ENCODE measurements around the gene NAPEPLD.
"Not testable (repeated sequence)": the region's sequence is repeated elsewhere in the genome, so short reads cannot be mapped to it uniquely, and the experiment has no call there.

NAPEPLD gene

DNA sequence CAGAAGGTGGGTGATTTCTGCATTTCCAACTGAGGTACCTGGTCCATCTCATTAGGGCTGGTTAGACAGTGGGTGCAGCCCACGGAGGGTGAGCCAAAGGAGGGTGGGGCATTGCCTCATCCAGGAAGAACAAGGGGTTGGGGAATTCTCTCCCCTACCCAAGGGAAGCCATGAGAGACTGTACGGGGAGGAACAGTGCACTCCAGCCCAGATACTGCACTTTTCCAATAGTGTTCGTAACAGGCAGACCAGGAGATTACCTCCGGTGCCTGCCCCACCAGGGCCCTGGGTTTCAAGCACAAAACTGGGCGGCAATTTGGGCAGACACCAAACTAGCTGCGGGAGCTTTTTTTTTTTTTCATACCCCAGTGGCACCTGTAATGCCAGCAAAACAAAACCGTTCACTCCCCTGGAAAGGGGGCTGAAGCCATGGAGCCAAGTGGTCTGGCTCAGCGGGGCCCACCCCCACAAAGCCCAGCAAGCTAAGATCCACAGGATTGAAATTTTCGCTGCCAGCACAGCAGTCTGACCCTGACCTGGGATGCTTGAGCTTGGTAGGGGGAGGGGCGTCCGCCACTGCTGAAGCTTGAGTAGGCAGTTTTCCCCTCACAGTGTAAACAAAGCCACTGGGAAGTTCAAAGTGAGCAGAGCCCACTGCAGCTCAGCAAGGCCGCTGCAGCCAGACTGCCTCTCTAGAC is 42.7 kb downstream of the NAPEPLD start:
- no peak for DNase-seq

DNA sequence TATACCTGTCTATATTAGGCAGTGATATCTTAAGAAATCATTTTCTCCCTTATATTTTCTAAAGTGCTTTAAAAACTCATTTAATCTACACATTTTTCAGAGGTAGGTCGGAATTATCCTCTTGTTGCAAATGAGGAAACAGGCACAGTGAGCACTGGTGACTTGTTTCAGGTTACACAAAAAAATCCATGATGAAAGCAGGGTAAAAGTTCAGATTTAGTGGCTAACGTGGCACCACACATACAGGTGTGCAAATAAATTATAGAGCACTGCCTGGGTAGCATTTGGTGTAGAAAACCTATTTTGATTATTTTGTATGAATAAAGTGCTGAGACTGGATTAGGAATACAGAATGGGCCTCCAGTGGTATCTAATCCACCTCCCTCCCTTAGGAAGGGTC is 47.4 kb downstream of the NAPEPLD start:
- DNase-seq = no peak

- DNase-seq = no peak
These were observed 48.6 kb downstream of the NAPEPLD start for GRCh38 chr7:103100348-103100747.

- DNase-seq = no peak
These were observed 51.9 kb downstream of the NAPEPLD start for GRCh38 chr7:103097041-103097440.

GRCh38 chr7:103095558-103095957 is 53.3 kb downstream of the NAPEPLD start:
- DNase-seq = not testable (repeated sequence)

- DNase-seq = no peak
These were observed 54.8 kb downstream of the NAPEPLD start for GRCh38 chr7:103094102-103094501.

DNA sequence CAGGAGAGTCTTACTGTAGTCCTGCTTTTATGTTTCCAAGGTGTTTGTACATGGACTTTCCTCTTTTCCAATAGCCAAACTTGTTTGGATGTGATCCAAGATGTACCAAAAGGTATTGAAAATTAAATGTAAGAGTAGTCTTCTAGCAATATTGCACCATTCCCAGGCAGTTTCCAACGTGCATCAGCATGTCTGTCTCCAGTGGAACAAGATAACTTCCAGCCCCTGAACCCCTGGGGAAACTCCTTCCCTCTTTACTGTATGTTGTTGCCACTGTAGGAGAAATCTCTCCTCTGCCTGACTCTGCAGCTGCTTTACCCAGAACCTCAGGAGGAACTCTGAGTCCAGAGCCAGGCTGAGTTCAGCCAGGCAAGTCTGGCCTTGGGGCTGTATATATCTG is 55.5 kb downstream of the NAPEPLD start:
- no peak for DNase-seq

DNA sequence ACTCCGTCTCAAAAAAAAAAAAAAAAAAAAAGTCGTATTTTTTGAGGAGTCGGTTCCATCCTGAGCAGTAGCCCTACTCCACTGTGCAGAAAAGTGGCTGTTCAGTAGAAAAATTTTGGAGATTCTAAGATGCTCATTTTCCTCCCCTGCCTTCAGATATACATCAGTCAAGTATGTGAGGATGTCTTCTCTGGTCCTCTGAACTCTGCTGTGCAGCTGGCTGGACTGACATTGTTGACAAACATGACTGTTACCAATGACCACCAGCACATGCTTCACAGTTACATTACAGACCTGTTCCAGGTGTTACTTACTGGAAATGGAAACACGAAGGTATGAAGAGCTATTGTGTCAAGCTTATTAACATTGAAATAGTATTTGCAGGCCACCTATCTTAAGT is 56.6 kb downstream of the NAPEPLD start:
- not testable (repeated sequence) for DNase-seq

DNA sequence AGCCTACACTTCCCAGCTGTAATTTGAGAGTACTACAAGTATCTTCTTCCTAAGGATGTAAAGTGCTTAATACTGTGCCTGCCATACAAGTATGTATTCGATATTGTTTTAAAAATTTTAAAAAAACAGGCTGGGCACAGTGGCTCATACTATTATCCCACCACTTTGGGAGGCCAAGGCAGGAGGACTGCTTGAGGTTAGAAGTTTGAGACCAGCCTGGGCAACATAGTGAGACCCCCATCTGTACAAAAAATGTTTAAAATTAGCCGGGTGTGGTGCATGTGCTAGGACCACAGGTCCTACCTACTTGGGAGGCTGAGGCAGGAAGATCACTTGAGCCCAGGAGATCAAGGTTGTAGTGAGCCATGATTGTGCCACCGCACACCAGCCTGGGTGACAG is 65.7 kb downstream of the NAPEPLD start:
- no peak for DNase-seq

DNA sequence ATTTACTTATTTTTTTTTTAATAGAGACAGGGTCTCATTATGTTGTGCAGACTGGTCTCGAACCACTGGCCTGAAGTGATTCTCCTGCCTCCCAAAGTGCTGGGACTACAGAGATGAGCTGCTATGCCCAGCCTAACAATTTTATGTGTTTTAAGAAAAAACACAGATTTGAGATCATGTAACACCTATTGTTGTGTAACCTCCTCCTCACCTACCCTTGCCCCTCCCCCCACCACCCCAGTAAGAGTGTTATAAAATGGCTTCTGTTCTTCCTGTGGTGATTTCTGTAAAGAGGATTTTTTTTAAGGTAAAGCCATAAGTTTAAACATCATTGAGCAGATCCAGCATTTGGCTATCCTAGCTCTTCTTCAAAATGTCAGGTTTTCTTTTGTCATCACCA is 66.4 kb downstream of the NAPEPLD start:
- DNase-seq = no peak

GRCh38 chr7:103080923-103081322 is 68.0 kb downstream of the NAPEPLD start:
- no peak for DNase-seq

- no peak for DNase-seq
These were observed 69.1 kb downstream of the NAPEPLD start for GRCh38 chr7:103079836-103080235.

- DNase-seq = not testable (repeated sequence)
These were observed 70.7 kb downstream of the NAPEPLD start for GRCh38 chr7:103078226-103078625.

DNA sequence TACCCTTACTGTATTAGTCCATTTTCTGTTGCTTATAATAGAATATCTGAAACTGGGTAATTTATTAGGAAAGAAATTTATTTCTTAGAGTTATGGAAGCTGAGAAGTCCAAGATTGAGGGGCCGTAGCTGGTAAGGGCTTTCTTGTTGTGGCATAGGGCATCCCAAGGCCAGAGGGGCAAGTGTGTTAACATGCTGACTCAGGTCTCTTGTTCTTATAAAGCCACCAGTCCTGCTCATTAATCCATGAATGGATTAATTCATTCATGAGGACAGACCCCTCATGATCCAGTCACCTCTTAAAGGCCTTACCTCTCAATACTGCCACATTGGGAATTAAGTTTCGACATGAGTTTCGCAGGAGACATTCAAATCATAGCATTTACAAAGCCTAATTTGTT is 71.6 kb downstream of the NAPEPLD start:
- no peak for DNase-seq

- DNase-seq = no peak
These were observed 72.1 kb downstream of the NAPEPLD start for GRCh38 chr7:103076764-103077163.

- DNase-seq = peak; percentile 26
These were observed 73.5 kb downstream of the NAPEPLD start for GRCh38 chr7:103075337-103075918.

- DNase-seq = peak; percentile 87
These were observed 74.2 kb downstream of the NAPEPLD start, which contains the start of the genes ARMC10 and FBXL13 for GRCh38 chr7:103074519-103075336. TSS of gene ARMC10 (plus strand) at chr7:103075140. CDS start at chr7:103075273, 133 bp downstream. TSS of gene FBXL13 (minus strand) at chr7:103074796.

- DNase-seq = no peak
These were observed 74.8 kb downstream of the NAPEPLD start for GRCh38 chr7:103073989-103074518.

- no peak for DNase-seq
These were observed 77.9 kb downstream of the NAPEPLD start for GRCh38 chr7:103071000-103071399.

DNA sequence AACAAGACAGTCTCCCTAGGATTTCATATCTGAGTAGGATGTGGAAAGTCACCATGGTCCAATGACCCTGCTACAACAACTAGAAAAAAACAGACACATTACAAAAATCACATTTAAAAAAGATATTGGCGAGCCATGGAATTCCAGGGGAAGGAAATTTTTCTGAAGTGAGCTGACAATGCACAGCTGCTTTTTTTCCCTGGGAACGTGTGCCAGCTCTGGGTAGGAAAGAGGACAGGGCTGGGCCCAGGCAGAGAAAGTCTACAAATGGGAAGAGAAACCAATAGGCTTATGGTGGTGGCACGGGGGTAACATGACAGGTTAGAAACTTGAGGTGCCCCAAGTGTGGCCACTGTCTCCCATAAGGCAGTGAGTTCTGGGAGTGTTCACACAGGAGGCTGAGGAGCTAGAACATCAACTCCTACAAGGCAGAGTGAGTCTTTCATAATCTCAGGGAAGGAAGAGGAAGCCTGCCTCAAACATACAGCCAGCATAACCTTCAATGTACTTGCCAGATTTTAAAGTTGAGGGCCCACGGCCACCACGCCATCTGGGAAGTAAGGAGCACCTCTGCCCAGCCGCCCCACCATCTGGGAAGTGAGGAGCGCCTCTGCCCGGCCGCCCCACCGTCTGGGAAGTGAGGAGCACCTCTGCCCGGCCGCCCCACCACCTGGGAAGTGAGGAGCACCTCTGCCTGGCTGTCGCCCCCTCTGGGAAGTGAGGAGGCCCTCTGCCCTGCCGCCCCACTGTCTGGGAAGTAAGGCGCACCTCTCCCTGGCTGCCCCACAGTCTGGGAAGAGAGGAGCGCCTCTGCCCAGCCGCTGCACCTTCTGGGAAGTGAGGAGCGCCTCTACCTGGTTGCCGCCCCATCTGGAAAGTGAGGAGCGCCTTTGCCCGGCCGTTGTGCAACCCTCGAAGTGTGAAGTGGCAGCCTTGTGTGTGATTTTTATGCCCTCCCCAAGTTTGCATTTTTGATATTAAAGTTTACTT is 80.2 kb downstream of the NAPEPLD start:
- no peak for DNase-seq

- DNase-seq = peak; percentile 37
These were observed 83.2 kb downstream of the NAPEPLD start for GRCh38 chr7:103065667-103066066.

GRCh38 chr7:103063895-103064294 is 85.0 kb downstream of the NAPEPLD start:
- no peak for DNase-seq

Measured in fibroblast of skin of right quadriceps (primary cell).